ENCODE measurements around the gene SPG21. TPM values are rescaled to one million over a fixed set of nuclear protein-coding genes. Genes with fewer than 3 reads are reported as not detected.

Gene SPG21
- total RNA-seq, 4 donors from 2014 or later, result 57.0 to 84.3 (median 73.5) TPM

DNA sequence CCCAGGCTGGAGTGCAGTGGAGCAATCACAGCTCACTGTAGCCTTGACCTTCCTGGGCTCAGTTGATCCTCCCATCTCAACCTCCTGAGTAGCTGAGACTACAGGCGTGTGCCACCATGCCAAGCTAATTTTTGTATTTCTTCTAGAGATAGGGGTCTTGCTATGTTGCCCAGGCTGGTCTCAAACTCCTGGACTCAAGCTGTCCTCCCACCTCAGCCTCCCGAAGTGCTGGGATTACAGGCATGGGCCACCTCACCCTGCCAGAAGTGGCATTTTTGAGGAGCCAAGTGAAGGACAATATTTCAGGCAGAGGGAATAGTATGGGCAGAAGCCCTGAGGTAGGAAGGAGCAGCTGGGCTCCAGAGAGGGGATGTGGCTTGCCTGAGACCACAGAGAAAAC lies 73.3 kb downstream of the SPG21 start:
- no peak for DNase-seq (ENCODE audit: low spot score in 2 of 2)
- 83% methylated on average over 2 of the region's 2 CpGs for WGBS
- H3K27me3 ChIP-seq, result no peaks in the 10 kb centered on the region
- no peak for TF ChIP-seq CTCF (IDR thresholded peaks at IDR 0.05)
- TF ChIP-seq EP300 (IDR thresholded peaks at IDR 0.05), result no peak
- TF ChIP-seq POLR2A (IDR thresholded peaks at IDR 0.05), result no peak
- TF ChIP-seq POLR2AphosphoS5 (IDR thresholded peaks at IDR 0.05), result no peak
- H3K4me1 ChIP-seq, result peaks cover 9% of the 10 kb centered on the region
- no peak overlapping the region for H3K4me3 ChIP-seq
- H3K27ac ChIP-seq, result no peak overlapping the region
- H3K36me3 ChIP-seq, result no peaks in the 10 kb centered on the region
- no peaks in the 10 kb centered on the region for H3K9me3 ChIP-seq

DNA sequence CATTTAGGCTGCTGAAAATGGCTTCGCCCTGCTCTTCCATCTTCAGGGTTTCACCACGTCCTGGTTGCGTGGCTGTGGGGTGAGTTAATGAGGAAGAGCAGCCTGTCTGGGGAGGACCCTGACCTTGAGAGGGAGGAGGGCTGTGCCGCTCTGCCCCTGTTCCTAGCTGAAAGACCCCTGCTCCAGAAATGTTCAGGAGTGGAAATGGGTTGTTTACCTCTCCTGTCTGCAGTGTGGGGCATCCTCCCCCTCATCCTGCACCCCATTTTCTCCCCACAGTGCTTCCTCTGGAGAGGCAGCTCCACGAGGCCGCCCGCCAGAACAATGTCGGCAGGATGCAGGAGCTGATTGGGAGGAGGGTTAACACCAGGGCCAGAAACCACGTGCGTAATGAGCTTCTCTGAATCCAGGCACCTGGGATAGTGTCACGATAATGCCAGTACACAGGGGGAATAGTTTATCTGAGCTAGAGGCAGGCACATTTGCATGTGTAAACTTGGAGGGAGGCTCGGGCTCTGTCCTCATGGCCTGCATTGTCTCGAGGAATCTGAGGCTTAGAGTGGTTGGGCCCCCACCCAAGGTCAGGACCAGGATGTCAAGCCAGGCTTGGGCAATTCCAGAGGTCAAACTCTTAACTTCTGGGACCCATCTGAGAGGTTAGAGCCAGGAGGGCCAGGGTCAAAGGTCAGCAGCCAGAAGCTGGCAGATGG lies 74.0 kb downstream of the SPG21 start:
- Histone ChIP-seq H3K36me3 (no peaks in the 10 kb centered on the region), H3K4me1 (peaks cover 12% of the 10 kb centered on the region), H3K27me3 (no peaks in the 10 kb centered on the region), H3K4me3 (no peak overlapping the region), H3K9me3 (no peaks in the 10 kb centered on the region), H3K27ac (no peak overlapping the region)
- no peak for DNase-seq (ENCODE audit: low spot score in 2 of 2)
- TF ChIP-seq CTCF (IDR thresholded peaks at IDR 0.05), result no peak
- TF ChIP-seq POLR2AphosphoS5 (IDR thresholded peaks at IDR 0.05), result no peak
- no peak for TF ChIP-seq EP300 (IDR thresholded peaks at IDR 0.05)
- no peak for TF ChIP-seq POLR2A (IDR thresholded peaks at IDR 0.05)
- WGBS, result 79% methylated on average over 9 of the region's 13 CpGs

Other genes starting within 250 kb of the SPG21 start
- 1 to 10 TPM in 1 of 4 donors, under 1 TPM in 3; 0.68 to 1.1 (median 0.79) TPM for gene RBPMS2, start 214.3 kb downstream of the SPG21 start, total RNA-seq
- gene PIF1, start 164.3 kb downstream of the SPG21 start, total RNA-seq, result 1 to 10 TPM in 3 of 4 donors, under 1 TPM in 1; 0.42 to 5.9 (median 1.5) TPM
- 10 to 100 TPM in 1 of 4 donors, 1 to 10 TPM in 3; 6.7 to 13.8 (median 8.0) TPM for gene PLEKHO2, start 148.0 kb downstream of the SPG21 start, total RNA-seq
- gene ANKDD1A, start 78.0 kb downstream of the SPG21 start, total RNA-seq, result 1 to 10 TPM; 2.1 to 3.6 (median 2.8) TPM
- gene MTFMT, start 39.7 kb upstream of the SPG21 start, total RNA-seq, result 100 to 1,000 TPM in 1 of 4 donors, 10 to 100 TPM in 3; 11.7 to 159 (median 18.1) TPM
- under 1 TPM in 1 of 4 donors, not detected in 3; 0.60 TPM for gene SLC51B, start 55.5 kb upstream of the SPG21 start, total RNA-seq
- 1 to 10 TPM; 4.8 to 9.7 (median 6.7) TPM for gene RASL12, start 78.1 kb upstream of the SPG21 start, total RNA-seq
- gene KBTBD13, start 86.8 kb upstream of the SPG21 start, total RNA-seq, result not detected
- 10 to 100 TPM in 1 of 4 donors, 1 to 10 TPM in 3; 2.3 to 21.4 (median 5.6) TPM for gene UBAP1L, start 125.3 kb upstream of the SPG21 start, total RNA-seq
- 10 to 100 TPM; 18.1 to 46.3 (median 22.0) TPM for gene PDCD7, start 143.9 kb upstream of the SPG21 start, total RNA-seq
- 100 to 1,000 TPM in 1 of 4 donors, 10 to 100 TPM in 3; 45.5 to 103 (median 58.3) TPM for gene CLPX, start 195.4 kb upstream of the SPG21 start, total RNA-seq
- gene CILP, start 221.6 kb upstream of the SPG21 start, total RNA-seq, result 10 to 100 TPM in 3 of 4 donors, 1 to 10 TPM in 1; 2.7 to 15.2 (median 11.3) TPM

Measured in suprapubic skin (tissue), 4 donors.